Fibroblast of skin of back (primary cell): ENCODE results near the gene TNS3.

Experiments
- DNase-seq: peaks from one replicate; pipeline ENCODE4 v3.0.0-alpha.2; 2013

TNS3 gene

DNA sequence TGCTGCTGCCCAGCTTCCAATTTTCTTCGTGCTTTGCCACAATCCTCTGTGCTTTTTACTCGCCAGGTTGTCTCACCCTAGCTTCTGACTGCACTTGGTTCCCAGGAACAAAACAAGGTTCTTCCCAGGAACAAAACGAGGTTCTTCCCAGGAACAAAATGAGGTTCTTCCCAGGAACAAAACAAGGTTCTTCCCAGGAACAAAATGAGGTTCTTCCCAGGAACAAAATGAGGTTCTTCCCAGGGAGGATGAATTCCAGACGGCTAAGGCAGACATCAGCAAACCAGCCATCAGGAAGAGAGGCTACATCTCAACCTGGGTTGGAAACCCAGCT, 41.9 kb downstream of the TNS3 start:
- no peak for DNase-seq

DNA sequence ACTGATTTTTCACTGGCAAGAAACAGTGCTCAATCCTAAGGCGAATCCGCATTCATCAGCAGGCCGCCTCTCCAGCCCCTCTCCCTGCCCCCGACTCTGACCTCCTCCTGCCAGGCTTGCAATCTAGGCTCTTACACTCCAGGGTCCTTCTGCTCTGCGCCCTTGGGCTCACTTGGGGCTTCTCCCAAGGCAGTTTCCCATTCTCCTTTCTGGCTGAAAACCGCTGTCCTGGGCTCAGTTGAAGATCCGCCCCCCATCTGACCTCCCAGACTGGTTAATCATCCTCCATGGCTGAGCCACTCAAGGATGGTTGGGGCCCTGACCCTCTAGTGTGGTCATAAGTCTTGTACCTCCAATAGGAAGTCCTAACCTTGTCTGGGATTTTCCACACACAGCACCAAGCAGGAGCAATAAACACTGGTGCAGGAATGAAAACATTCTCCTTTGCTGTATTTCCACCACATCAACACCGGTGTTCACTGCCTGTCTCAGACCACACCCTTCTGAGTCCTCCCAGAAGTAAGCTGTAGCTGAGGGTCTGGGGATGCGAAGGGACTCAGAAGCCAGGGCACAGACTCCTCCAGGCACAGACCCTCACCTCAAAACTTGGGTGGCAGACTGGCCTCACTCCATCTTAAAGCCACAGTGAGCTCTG, 42.4 kb downstream of the TNS3 start:
- peak; percentile 64 for DNase-seq

DNA sequence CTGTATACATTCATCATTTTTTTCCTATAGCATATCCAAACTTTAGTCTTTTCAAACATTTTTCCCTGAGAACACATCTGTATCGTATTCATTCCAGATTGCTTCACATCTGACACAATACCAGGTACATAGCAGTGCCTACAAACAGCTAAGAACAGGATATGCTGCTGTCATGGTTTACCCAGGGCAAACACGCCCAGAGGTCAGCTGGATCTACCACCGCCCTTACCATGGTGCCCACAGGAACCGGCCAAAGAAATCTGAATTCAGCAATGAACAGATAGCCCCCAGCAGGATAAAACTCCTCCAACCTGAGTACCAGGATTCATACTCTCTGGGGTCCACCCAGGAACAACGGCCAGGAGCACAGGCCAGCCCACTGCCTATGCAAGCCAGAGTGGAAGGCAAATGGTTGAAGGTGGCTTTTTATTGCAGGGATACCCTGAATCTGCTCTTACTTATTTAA, 43.0 kb downstream of the TNS3 start:
- DNase-seq = no peak

DNA sequence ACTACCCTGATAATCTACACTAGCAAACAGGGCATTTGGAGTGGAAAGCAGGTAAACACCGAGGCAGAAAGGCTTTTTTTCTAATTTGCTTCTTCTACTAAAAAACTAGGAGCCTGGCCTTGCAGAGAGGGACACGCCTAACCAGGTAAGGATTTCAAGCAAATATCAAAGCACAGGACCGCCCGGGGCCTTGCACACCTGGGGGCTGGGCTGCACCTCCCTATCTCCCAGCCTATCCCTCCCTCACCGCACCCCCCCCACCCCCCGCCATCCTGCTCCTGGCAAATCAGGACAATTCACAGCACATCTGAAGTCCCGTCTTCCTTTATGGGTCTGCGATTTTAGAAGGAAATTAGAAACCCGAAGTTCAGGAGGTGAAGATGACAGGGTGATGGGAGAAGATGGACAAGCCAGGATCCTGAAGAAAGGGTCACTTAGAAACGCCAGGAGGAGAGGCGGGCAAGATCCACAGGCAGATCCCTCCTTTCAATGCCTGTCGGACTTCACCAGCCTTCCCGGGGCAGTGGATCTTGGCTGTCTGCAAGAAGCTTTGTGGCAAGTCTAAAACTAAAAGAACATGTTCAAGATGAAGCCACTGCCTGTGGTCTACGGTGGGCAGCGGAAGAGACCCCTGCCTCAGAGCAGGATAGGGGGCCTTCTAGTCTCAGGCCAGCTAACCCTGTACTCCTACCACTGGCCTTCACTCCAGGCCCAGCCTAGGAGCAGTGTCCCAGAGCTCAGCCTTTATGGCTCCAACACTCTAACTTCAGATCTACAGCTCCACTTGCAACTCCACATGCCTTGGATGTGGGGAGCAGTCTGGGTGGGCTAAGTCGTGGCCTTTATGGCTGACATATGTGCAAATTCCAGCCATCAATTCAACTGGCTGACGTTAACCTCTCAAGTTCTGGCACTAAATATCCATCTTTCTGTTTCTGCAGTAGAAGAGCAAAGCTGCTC, 43.9 kb downstream of the TNS3 start:
- DNase-seq = no peak

DNA sequence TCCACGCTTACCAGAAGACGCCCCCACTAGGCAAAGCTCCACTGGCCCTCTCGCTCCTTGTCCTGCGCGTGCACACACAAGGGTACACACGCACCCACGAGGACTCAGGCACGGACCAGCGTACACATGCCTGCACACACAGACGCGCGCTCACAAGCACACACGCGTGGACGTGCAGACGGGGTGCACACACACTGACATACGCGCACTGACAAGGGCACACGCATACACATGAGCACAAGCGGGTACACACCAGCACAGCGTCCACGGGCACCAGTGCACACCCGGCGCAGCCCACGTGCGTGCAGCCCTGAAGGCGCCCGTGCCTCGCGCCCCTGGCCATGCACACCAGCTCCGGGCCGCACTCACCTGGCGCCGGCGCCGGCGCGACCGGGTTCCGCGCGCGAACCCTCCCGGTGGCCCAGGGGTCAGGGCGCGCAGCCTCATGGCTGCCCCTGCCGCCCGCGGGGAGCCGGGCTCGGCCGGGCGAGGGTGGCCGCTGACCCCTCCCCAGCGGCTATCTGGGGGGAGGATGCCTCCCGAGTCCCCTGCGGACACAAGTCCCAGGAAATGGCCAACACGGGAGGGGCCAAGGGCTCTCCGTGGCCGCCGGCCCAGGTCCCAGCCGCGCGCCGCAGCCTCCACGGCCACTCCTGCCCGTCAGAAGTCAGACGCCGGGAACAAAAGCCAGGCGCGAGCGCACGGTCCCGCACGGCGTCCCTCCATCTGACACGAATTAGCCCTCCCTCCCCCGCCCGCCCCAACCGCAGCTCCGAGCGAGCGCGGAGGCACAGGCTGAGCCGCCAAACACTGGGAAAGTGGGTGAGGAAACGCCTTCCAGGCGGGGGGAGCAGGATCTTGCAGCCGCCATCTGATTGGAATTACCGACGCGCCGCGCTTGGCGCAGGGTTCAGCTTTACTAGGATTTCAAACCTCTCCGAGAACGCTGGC, 45.0 kb downstream of the TNS3 start:
- peak; percentile 74 for DNase-seq

DNA sequence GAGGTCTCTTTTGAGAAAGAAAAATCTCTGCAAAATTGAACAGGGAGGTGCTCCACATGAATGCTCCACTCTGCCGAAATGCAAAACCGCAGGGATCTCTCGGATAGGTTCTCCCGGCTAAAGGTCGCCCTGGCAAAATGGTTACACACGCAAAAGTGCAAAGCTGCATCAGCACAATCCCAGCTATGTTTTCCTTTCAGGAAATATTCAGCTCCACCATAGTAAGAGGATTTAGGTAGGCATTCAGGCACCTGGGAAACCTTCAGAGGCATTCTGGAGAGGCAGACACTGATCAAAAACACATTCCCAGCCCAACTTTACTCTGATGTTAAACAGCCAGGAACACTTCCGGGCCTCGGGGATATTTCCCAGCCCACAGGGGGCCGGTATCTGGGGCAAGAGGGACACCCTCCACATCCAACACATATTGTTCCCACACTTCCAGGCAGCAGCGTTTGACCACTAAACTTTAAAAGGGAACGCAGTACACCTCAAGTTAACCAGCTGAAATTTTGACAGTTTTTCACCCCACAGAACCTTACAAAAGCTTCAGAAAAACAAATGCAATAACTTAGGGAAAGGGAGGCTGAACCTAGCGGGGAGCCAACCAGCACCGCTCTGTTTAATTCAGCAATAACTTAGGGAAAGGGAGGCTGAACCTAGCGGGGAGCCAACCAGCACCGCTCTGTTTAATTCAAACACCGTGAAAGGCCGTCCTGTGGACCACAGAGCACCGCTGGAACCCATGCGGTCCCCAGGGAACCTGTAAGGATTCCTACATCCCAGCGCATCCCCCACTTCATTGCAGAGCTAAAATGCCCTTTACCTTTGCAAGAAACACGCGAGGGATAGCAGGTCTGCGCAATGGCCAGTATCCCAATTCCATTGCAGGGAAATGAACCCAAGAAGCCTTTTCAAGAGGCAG, 45.9 kb downstream of the TNS3 start:
- no peak for DNase-seq

DNA sequence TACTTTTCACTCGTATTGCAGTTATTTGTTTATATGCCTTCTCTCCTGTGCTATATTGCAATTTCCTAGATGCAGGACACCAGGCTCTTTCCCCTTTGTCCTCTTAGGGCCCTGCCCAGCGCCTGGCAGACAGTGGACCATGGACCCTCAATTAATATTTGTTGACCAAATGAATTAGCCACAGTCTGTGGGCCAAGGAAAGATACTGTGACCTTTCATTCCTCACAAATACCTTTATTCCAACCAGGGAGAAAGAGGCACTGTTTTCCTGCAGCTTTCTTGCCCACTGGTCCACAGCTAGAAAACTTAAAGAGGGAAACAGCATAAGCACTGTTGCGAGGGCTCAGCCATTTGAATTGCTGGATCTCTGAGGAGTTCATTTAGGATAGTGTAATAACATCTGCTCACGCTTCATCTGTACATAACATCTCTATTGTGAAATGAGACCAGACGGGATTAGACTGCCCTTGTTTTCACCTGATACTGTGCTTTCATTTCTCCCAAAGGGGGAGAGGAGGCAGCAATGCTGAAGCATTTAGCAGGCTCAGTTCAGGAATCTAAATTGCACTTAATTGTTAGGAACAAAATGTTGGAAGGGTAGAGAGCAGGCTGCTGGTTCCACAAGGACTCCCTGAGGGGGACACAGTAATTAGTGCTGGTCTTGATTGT, 46.7 kb downstream of the TNS3 start:
- no peak for DNase-seq

DNA sequence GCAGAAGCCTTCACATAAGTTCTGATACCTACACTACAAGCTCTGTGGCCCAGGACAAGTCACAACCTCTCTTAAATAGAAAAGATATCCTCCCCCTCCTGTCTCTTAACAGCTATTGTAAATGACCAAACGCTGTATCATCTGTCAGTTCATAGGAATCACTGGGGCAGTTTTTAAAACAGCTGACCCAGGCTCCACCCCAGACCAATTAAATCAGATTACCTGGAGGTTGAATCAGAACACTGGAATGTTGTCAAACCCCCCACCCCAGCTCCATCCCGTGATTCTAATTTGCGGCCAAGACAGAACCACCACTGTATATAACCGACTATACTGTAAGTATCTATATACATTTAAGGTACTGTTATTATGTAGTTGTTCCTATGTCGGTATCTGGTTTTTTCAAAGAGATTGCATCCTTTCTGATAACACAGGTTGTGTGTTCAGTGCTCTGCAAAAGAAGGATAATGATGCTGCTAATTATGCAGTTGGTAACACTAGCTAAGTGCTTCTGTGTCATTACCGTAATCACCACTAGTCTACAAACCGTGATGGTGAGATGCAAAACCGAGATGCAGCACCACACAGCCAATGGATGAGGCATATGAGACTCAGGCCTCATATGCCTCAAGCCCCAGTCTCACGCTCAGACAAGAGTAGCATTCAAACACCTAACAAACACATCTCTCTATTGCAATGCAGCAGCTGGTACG, 47.4 kb downstream of the TNS3 start:
- DNase-seq = no peak

DNA sequence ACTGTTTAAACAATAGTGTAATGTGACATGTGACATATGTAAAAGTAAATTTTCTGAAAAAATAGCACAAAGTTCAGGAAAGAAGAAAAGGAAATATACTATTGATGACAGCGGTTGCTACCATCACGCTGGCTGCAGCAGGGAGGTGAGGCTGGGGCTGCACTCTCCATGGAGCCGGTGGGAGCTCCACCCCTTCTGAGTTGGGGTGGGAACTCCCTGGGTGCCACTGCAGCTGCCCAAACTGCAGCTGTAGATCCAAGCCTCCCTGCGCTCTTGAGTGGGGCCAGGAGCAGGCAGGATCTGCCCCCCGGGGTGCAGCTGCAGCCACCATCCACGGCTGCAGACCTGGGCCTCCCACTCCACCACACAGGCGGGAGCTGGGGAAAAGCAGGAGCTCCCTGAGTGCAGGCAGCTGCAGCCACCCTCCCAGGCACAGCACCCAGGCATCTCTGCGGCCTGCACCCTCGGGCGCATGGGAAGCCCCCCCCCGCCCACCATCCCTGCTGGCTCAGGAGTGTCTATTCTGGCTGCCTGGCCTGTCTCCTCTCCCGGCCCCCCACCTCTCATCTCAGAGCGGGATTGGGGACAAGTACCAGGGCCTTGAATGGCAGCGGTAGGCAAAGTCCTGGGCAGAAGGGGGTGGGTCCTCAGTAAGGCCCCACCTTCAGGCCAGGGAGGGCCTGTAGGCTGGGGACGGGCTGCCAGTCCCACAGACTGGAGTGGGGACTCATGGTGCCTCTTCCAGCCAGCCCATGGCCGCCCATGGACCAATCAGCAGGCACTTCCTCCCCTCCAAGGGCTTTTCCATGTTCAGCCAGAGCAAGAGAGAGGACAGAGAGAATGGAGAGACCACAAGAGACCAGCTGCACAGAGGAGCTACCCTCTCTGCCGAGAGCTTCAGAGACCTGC, 50.1 kb downstream of the TNS3 start:
- no peak for DNase-seq

DNA sequence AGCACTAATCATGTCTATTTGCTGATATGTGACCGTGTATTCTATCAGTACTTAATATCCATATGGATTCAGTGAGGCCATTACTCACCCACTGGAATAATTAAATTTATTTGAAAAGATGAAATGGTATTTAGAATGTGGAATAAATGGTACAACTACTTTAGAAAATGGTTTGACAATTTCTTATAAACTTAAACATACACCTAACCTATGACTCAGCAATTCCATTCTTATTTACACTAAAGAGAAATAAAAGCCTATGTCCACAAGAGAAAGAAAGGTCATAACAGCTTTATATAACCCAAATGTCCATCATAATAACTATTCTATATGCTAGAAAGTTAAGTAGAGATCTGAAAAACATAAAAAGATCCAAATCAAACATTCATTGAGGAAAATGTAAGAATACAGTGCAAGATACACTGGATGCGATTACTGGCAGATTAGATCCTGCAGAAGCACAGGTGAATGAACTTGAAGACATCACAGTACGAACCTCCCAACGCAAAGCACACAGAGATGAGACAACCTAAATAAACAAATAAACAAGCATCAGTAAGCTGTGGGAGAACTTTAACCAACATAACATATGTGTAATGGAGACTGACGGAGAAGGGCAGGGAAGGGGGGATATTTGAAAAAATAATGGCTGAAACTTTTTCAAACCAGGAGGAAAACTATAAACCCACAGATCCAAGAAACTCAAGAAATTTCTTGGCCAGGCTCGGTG, 51.9 kb downstream of the TNS3 start:
- no peak for DNase-seq

DNA sequence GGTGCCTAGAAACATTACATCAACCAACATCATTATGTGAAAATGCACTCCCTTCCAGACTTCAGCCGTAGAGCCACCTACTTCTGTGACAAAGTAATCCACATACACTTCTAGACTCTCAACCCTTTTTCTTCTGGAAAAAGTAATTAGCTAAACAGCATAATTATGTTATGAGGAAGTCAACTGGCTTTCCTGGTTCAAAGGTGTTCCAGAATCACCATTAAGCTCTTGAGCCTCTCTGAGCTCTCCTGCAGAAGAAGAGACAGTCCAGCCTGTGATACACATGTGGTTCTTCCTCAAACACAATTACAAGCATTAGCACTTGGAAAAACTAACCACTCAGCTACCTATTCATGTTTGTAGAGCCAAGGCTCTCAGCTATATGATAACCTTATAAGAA, 52.5 kb downstream of the TNS3 start:
- no peak for DNase-seq

DNA sequence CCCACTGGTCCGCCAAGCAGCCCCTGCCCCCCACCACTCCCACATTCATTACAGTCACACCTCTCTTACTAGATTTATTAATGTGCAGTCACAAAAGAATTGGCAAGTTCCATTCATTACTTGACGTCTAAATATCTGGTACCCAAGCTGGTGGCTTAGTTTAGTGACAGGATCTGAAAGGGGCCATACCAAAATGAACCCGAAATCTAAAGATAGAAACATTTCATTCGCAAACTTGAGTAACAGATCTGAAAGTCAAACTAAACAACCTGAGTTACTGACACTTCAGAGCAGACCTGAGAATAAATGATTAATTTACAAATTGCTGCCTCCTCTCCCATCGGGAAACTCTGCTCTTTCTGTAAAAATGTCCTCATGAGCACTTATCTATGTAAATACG, 53.4 kb downstream of the TNS3 start:
- DNase-seq = no peak

DNA sequence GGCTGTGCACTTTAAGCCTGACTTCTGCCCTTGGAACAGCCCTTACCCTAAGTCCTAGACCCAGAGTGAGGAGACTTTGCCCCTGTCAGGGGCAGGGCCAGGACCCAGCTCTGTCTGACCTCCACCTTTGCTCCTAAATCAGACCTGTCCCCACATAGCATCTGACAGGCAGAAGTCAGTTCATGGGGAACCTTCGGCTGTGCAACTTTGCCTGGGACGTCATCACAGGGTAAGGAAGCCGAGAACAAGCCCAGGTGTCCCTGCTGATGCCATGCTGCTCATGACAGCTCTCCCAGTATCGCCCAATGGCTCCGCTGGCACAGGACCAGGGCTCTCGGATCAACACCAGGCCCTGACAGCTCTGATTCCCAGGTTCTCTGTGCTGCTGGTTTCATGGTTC, 55.4 kb downstream of the TNS3 start:
- DNase-seq = no peak

DNA sequence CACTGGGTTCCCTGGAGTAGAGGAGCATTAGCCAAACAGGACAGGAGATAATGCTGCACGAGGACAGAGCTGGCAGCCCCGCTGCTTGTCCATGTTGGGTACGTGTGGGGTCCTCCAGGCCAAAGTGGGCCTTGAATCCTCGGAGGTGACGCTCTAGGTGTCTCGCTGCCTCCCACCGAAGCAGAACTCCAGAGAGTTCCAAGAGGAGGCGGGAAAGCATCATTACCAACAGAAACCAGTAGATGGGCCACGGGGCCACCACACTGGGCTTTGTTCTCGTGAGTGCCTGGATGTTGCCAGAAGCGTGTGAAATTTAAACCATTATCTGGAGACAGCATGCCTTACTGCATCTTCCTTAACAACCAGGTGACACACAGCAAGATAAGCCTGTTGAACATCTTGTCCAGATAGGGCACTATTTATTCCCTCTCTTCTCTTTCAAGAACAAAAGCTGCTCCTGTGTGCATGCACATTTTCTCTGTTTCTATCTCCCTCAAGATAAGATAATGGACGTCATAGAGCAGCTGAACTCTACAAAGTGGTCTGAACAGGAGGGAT, 56.8 kb downstream of the TNS3 start:
- DNase-seq = no peak

DNA sequence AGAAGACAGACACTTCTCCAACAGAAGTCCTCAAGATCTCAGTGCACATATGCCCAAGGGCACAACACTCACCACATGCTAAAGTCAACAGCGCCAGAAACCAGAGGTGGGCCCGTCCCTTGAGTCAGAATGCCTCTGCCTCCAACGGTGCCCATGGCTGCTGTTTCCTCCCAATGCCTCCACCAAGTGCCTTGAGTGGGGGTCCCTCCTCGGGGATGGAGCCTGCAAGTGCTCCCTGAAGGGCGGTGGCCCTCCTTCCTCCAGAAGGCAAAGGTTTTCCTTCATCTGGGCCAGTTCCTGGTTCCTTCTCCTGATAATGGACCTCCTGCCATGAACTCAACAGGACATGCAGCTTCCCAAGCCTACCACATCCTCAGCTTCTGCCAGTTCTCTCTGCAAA, 58.5 kb downstream of the TNS3 start:
- DNase-seq = no peak

DNA sequence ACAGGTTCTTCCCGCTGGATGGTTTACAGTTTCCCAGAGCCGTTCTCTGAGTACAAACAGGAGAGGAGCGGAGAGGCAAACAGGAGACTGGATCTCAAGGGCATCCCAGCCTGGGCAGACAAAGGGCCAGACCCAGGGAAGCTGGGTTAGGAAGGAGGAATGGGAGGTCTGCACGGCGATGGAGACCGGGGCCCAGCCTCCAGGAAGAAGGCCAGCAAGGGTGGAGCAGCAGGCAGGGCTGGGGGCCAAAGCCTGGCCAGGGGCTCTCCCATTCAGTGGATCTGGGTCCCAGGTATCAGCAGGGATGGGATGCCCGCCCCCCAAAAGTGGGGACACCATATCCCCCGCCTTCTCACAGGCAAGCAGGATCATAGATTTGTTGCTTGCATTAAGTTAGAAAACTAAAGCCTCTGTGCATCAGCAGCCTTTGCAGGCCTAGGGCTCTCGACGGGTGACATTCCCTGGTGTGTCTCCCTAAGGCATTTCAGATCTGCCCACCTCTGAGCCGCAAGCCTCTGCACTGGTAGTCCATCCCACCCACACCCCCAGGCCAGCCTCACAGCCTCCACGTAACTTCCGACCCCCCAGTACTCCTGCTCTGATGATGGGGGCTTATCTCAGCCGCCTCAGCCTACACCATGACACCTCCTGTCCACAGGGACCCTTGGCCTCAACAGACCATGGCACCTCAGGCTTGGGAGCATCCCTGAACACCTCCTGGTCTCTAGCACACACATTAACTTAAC, 59.9 kb downstream of the TNS3 start:
- DNase-seq = no peak

DNA sequence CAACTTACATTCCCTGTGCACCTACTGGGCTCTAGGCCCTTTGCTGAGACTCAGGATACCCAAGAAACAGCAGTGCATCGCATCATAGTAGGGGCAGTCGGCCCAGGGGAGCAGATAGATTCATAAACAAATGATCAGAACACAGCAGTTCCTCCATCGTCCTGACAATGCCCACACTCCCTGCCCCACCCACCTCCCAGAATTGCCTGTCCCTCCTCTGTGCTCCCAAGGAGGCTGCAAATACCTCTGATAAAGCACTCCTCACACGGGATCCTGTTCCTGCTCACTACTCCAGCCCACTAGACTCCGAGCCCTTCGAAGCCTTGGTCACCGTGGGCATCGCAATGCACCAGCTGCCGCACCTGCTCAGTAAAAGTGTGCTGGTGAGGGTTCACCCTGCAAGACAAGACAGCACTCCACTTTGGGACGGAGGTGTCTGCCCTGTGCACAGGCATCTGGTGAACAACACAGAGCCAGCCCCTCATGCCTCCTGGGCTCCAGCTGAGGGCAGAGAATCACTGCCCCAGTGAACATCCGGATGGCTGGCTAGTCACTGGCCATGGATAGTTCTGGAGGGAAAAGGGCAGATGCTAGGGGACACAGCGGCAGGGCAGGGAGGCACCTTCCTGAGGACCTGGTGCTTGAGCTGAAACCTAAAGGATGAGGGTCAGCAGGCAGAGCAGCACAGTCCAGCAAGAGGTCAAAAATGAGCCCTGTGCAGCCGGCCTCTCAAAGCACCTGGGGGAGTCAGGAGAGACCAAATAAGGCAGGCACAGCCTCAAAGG, 60.7 kb downstream of the TNS3 start:
- DNase-seq = no peak
